HG03575 (cell line): ENCODE results near the gene VWA5A.

Source experiments
- ATAC-seq: cut with Tn5 transposase; IDR thresholded peaks from one replicate; pipeline ENCODE4 v1.9.1; 2021; ENCODE audit not compliant: unreplicated experiment, insufficient number of reproducible peaks, low FRiP score; ENCODE audit errors: extremely low read depth

Gene VWA5A

GRCh38 chr11:124114942-124115781 lies at the start of gene VWA5A:
Gene VWA5A (plus strand): TSS chr11:124115450. CDS start chr11:124117512, 2,062 bp downstream.
- peak; percentile 98 for ATAC-seq

- ATAC-seq = no peak
Measured at GRCh38 chr11:124068601-124069110, 46.6 kb upstream of the VWA5A start.

- peak; percentile 28 for ATAC-seq
Measured at GRCh38 chr11:124069429-124070401, 45.5 kb upstream of the VWA5A start.

- peak; percentile 90 for ATAC-seq
Measured at GRCh38 chr11:124070915-124071622, 44.2 kb upstream of the VWA5A start.

- no peak for ATAC-seq
Measured at GRCh38 chr11:124071623-124071948, 43.7 kb upstream of the VWA5A start.

- no peak for ATAC-seq
Measured at GRCh38 chr11:124072147-124072546, 43.1 kb upstream of the VWA5A start.

GRCh38 chr11:124074554-124074953 lies 40.7 kb upstream of the VWA5A start:
- no peak for ATAC-seq

GRCh38 chr11:124075492-124075840 lies 39.8 kb upstream of the VWA5A start:
- no peak for ATAC-seq

- no peak for ATAC-seq
Measured at GRCh38 chr11:124075841-124076651, 39.2 kb upstream of the VWA5A start.

- no peak for ATAC-seq
Measured at GRCh38 chr11:124077266-124077665, 38.0 kb upstream of the VWA5A start.

- ATAC-seq = no peak
Measured at GRCh38 chr11:124078591-124078990, 36.7 kb upstream of the VWA5A start.

- ATAC-seq = no peak
Measured at GRCh38 chr11:124079631-124080326, 35.5 kb upstream of the VWA5A start.

GRCh38 chr11:124080327-124081001 lies 34.8 kb upstream of the VWA5A start:
- ATAC-seq = no peak

GRCh38 chr11:124081483-124081882 lies 33.8 kb upstream of the VWA5A start:
- no peak for ATAC-seq

- no peak for ATAC-seq
Measured at GRCh38 chr11:124082371-124082770, 32.9 kb upstream of the VWA5A start.

- ATAC-seq = no peak
Measured at GRCh38 chr11:124085583-124085982, 29.7 kb upstream of the VWA5A start.
